ENCODE results near the gene TEX261. TPM values are rescaled to one million over a fixed set of nuclear protein-coding genes. Genes with fewer than 3 reads are reported as not detected.

Gene TEX261
- total RNA-seq, 1 experiment from 2014 or later = 70.0 TPM

DNA sequence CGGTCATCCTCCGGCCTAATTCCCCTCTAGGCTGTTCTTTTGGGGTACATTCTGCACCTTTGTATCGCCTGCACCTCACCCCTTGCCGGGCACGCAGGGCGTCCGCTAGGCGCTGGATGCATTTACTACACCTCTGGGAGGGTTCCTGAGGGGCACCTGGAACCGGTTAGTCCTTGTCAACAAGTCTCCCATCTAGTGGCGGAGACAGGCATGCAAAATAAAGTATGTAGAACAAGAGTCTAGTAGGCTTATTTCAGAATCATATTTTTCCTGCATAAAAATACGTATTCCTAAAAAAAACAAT, 705 bp upstream of the TEX261 start:
- intact Hi-C loops (cut with micrococcal nuclease; ENCODE audit: unreplicated experiment) = loop anchor here (2.0 kb wide), 1 partner anchor 73 kb away; the partner anchor contains the start of gene NAGK
- Mint-ChIP-seq H3K36me3 (ENCODE audit: insufficient read depth, unreplicated experiment) (peaks cover 8% of the 10 kb centered on the region), H3K4me3 (ENCODE audit: unreplicated experiment) (peak overlapping the region; percentile 93), H3K4me1 (ENCODE audit: low read depth, unreplicated experiment) (no peaks in the 10 kb centered on the region), H3K27ac (ENCODE audit: unreplicated experiment) (no peak overlapping the region), H3K27me3 (ENCODE audit: insufficient read depth, unreplicated experiment) (no peaks in the 10 kb centered on the region), H3K9me3 (ENCODE audit: unreplicated experiment) (no peaks in the 10 kb centered on the region)
- peak; percentile 66 to 71 for DNase-seq
- H3K4me1 ChIP-seq = peaks cover 19% of the 10 kb centered on the region
- no peaks in the 10 kb centered on the region for H3K36me3 ChIP-seq (ENCODE audit: control insufficient read depth, insufficient read depth, low read length)
- ChIA-PET POLR2A (no interaction called here), CTCF (no interaction called here)
- peak overlapping the region; percentile 73 for H3K4me3 ChIP-seq (ENCODE audit: low read depth, low read length)
- no peaks in the 10 kb centered on the region for H3K27me3 ChIP-seq (replicated peaks; ENCODE audit: control insufficient read depth, insufficient read depth, low read length)
- no peaks in the 10 kb centered on the region for H3K9me3 ChIP-seq
- no TSS peak for BruUV-seq (replicated peaks)
- TF ChIP-seq CTCF (IDR thresholded peaks at IDR 0.05; ENCODE audit: insufficient read depth in 1 of 2, low read depth in 1 of 2, low read length in 1 of 2, severe bottlenecking in 1 of 2, unreplicated experiment in 1 of 2) = peak; percentile 45 to 75

GRCh38 chr2:70994009-70994698, 519 bp downstream of the TEX261 start:
- DNase-seq = no peak
- peaks cover 15% of the 10 kb centered on the region for H3K4me1 ChIP-seq
- Mint-ChIP-seq H3K9me3 (ENCODE audit: unreplicated experiment) (no peaks in the 10 kb centered on the region), H3K27ac (ENCODE audit: unreplicated experiment) (peak overlapping the region; percentile 61), H3K4me3 (ENCODE audit: unreplicated experiment) (peak overlapping the region; percentile 93), H3K4me1 (ENCODE audit: low read depth, unreplicated experiment) (no peaks in the 10 kb centered on the region), H3K27me3 (ENCODE audit: insufficient read depth, unreplicated experiment) (no peaks in the 10 kb centered on the region), H3K36me3 (ENCODE audit: insufficient read depth, unreplicated experiment) (peaks cover 8% of the 10 kb centered on the region)
- H3K4me3 ChIP-seq (ENCODE audit: low read depth, low read length) = peak overlapping the region; percentile 73
- H3K36me3 ChIP-seq (ENCODE audit: control insufficient read depth, insufficient read depth, low read length) = no peaks in the 10 kb centered on the region
- H3K9me3 ChIP-seq = no peaks in the 10 kb centered on the region
- intact Hi-C loops (cut with micrococcal nuclease; ENCODE audit: unreplicated experiment) = loop anchor here (2.0 kb wide), 1 partner anchor 75 kb away; the partner anchor contains the start of gene NAGK
- CTCF ChIA-PET = no interaction called here
- POLR2A ChIA-PET = no interaction called here
- H3K27me3 ChIP-seq (replicated peaks; ENCODE audit: control insufficient read depth, insufficient read depth, low read length) = no peaks in the 10 kb centered on the region
- no TSS peak for BruUV-seq (replicated peaks)
- TF ChIP-seq CTCF (IDR thresholded peaks at IDR 0.05; ENCODE audit: insufficient read depth in 1 of 2, low read depth in 1 of 2, low read length in 1 of 2, severe bottlenecking in 1 of 2, unreplicated experiment in 1 of 2) = no peak

- Mint-ChIP-seq H3K36me3 (ENCODE audit: insufficient read depth, unreplicated experiment) (peaks cover 9% of the 10 kb centered on the region), H3K4me1 (ENCODE audit: low read depth, unreplicated experiment) (no peaks in the 10 kb centered on the region), H3K27me3 (ENCODE audit: insufficient read depth, unreplicated experiment) (no peaks in the 10 kb centered on the region), H3K4me3 (ENCODE audit: unreplicated experiment) (peak overlapping the region; percentile 93), H3K27ac (ENCODE audit: unreplicated experiment) (peak overlapping the region; percentile 61), H3K9me3 (ENCODE audit: unreplicated experiment) (no peaks in the 10 kb centered on the region)
- no peak for TF ChIP-seq CTCF (IDR thresholded peaks at IDR 0.05; ENCODE audit: insufficient read depth in 1 of 2, low read depth in 1 of 2, low read length in 1 of 2, severe bottlenecking in 1 of 2, unreplicated experiment in 1 of 2)
- H3K9me3 ChIP-seq = no peaks in the 10 kb centered on the region
- intact Hi-C loops (cut with micrococcal nuclease; ENCODE audit: unreplicated experiment) = no loop called here
- peaks cover 13% of the 10 kb centered on the region for H3K4me1 ChIP-seq
- ChIA-PET POLR2A (no interaction called here), CTCF (interaction anchor here (1.0 kb wide), 1 partner anchor 700 kb away, joined by 3 read pairs; the partner anchor contains the start of gene SNRPG)
- no peaks in the 10 kb centered on the region for H3K36me3 ChIP-seq (ENCODE audit: control insufficient read depth, insufficient read depth, low read length)
- no peak for DNase-seq
- TSS peak; percentile 36 for BruUV-seq (replicated peaks)
- H3K27me3 ChIP-seq (replicated peaks; ENCODE audit: control insufficient read depth, insufficient read depth, low read length) = no peaks in the 10 kb centered on the region
- H3K4me3 ChIP-seq (ENCODE audit: low read depth, low read length) = peak overlapping the region; percentile 73
Observed at GRCh38 chr2:70992945-70993853, 1.5 kb downstream of the TEX261 start.

Data from Caco-2 (cell line).